Tibial nerve (tissue), 4 donors: ENCODE results near the gene KLHL22. TPM values are rescaled to one million over a fixed set of nuclear protein-coding genes. Genes with fewer than 3 reads are reported as not detected.

ENCODE experiments used
- DNase-seq, 2 donors: peaks; one replicate each; pipeline ENCODE4 v3.0.0-alpha.2; 2019; ENCODE audit warnings: low spot score in 2 of 2
- H3K27ac ChIP-seq, 4 donors: fragments of 200-600 bp; sonication (generic) in 3 of 4; one replicate each; pipeline ENCODE4 v1.5.1; 2017 to 2019; ENCODE audit warnings: mild to moderate bottlenecking in 1 of 4
- H3K27me3 ChIP-seq, 2 donors: fragments of 200-600 bp; sonication (generic) in 1 of 2; one replicate each; pipeline versions ENCODE4 v1.5.1 to v1.6.0; 2017 to 2019
- H3K36me3 ChIP-seq, 3 donors: fragments of 200-600 bp; sonication (generic); one replicate each; pipeline ENCODE4 v1.5.1; 2018 to 2019
- H3K4me1 ChIP-seq, 4 donors: fragments of 200-600 bp; sonication (generic) in 3 of 4; one replicate each; pipeline ENCODE4 v1.5.1; 2017 to 2019
- H3K4me3 ChIP-seq, 4 donors: fragments of 200-600 bp; sonication (generic) in 3 of 4; one replicate each; pipeline ENCODE4 v1.5.1; 2017 to 2019; ENCODE audit warnings: mild to moderate bottlenecking in 1 of 4, moderate library complexity in 1 of 4
- H3K9me3 ChIP-seq, 4 donors: fragments of 200-600 bp; sonication (generic) in 3 of 4; one replicate each; pipeline ENCODE4 v1.5.1; 2017 to 2019
- EP300 ChIP-seq, 2 donors: sonication (generic); formaldehyde crosslinking; IDR thresholded peaks; one replicate each; pipeline ENCODE4 v1.6.1; 2017; ENCODE audit warnings: antibody characterized with exemption in 2 of 2, mild to moderate bottlenecking in 1 of 2
- POLR2A ChIP-seq, 2 donors: fragments of 450-650 bp; IDR thresholded peaks; one replicate each; pipeline ENCODE4 v1.6.1; 2017; ENCODE audit warnings: antibody characterized with exemption in 2 of 2, mild to moderate bottlenecking in 2 of 2, moderate library complexity in 2 of 2
- WGBS, 2 donors: methylation state at CpG; one replicate each; pipeline ENCODE4 v1.1.5; 2018; 5-methylcytosine and 5-hydroxymethylcytosine counted together
- total RNA-seq, 4 donors: library from RNA; depleted of rRNA; stranded (reverse); fragments of >200 nt; gene quantifications; one replicate each; pipeline ENCODE4 v1.1.0, GENCODE V29; 2016
- TF ChIP-seq, protein P1 (sequence below), 5 experiments: fragments of 200-600 bp in 3 of 5; fragments of 450-650 bp in 2 of 5; sonication (generic) in 3 of 5; IDR thresholded peaks; one replicate each; pipeline ENCODE4 v1.5.1; 2016 to 2019; ENCODE audit warnings: antibody characterized with exemption in 5 of 5, mild to moderate bottlenecking in 3 of 5, moderate library complexity in 2 of 5

Gene KLHL22
- total RNA-seq, 4 donors from 2014 or later = 31.6 to 50.4 (median 41.4) TPM

DNA sequence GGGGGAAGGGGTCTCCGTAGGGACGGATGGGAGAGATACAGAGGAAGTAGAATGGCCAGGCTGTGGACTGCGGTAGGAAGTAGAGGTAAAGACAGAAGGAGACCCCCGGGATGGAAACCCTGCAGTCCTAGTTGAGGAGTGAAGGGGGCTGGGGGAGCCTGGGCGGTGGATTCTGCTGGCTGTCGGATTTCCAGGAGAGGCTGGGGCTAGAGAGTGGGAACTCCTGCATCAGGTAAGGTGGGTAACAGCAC, 57.2 kb downstream of the KLHL22 start:
- Histone ChIP-seq H3K4me1 (peaks cover 0 to 85% (median 24%) of the 10 kb centered on the region in 4 donors), H3K4me3 (peak overlapping the region; percentile 48 to 86 (median 64)), H3K27ac (peak overlapping the region; percentile 74 to 98 (median 86)), H3K27me3 (no peaks in the 10 kb centered on the region), H3K36me3 (peaks cover 0 to 20% (median 0%) of the 10 kb centered on the region in 3 donors), H3K9me3 (no peaks in the 10 kb centered on the region)
- no peak for DNase-seq
- WGBS, 2 donors = 15 to 27% methylated on average over 6 of the region's 6 CpGs
- no peak for TF ChIP-seq POLR2A (IDR thresholded peaks at IDR 0.05)
- TF ChIP-seq, protein P1, sequence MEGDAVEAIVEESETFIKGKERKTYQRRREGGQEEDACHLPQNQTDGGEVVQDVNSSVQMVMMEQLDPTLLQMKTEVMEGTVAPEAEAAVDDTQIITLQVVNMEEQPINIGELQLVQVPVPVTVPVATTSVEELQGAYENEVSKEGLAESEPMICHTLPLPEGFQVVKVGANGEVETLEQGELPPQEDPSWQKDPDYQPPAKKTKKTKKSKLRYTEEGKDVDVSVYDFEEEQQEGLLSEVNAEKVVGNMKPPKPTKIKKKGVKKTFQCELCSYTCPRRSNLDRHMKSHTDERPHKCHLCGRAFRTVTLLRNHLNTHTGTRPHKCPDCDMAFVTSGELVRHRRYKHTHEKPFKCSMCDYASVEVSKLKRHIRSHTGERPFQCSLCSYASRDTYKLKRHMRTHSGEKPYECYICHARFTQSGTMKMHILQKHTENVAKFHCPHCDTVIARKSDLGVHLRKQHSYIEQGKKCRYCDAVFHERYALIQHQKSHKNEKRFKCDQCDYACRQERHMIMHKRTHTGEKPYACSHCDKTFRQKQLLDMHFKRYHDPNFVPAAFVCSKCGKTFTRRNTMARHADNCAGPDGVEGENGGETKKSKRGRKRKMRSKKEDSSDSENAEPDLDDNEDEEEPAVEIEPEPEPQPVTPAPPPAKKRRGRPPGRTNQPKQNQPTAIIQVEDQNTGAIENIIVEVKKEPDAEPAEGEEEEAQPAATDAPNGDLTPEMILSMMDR (IDR thresholded peaks at IDR 0.05) = no peak
- TF ChIP-seq EP300 (IDR thresholded peaks at IDR 0.05) = no peak

DNA sequence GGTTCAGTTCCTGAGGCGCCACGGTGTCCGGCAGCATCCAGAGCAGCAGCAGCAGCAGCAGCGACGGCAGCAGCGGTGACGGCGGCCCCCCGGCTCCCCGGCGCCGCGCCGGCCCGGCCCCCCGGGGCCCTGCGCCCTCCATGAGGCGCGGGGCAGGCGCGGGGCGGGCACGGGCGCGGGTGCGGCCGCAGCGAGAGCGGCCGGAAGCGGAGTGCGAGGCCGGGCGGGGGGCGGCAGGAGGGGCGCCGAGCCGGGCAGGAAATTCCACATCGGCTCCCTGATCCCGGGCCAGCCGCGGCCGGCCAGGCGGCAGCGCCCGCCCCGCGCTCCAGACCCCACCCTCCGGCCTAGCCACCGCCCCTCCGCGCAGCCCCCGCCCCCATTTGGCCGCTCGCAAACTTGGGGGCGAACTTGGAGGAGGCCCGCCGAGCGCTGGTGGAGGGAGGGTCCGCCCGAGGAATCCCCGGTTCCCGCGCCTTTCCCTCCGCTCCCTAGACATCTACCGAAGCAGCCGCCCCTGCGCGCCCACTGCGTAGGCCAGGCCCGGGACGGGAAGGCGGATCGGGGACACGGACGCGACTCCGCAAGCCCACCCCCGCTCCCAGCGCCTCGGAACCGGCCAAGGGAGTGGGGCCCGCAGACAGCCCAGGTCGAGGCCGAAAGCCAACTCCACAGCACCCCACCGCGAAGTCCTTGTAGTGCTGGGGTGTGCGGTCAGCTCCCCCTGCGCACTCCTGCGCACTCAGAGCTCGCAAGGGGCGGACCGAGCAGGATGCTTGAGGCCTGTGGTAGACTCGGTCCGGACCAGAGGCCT, 57.8 kb downstream of the KLHL22 start, which contains the start of gene SCARF2:
Gene SCARF2 (minus strand): TSS at position 213 of the 814 bp plus-strand sequence. CDS start 71 bp downstream, at position 142.
- WGBS, 2 donors = 3 to 6% methylated on average over 27 to 74 of the region's 95 CpGs
- Histone ChIP-seq H3K27ac (peak within 1 kb of the TSS; percentile 77 to 98 (median 86)), H3K9me3 (no peaks in the 10 kb centered on the region), H3K4me3 (peak within 1 kb of the TSS; percentile 48 to 87 (median 71)), H3K4me1 (peaks cover 0 to 87% (median 24%) of the 10 kb centered on the region in 4 donors), H3K27me3 (no peaks in the 10 kb centered on the region), H3K36me3 (peaks cover 0 to 15% (median 0%) of the 10 kb centered on the region in 3 donors)
- TF ChIP-seq POLR2A (IDR thresholded peaks at IDR 0.05) = peak in 1 of 2 donors; percentile 16
- TF ChIP-seq, protein P1 (IDR thresholded peaks at IDR 0.05) = no peak
- peak in 1 of 2 donors; percentile 40 for TF ChIP-seq EP300 (IDR thresholded peaks at IDR 0.05)
- no peak for DNase-seq

DNA sequence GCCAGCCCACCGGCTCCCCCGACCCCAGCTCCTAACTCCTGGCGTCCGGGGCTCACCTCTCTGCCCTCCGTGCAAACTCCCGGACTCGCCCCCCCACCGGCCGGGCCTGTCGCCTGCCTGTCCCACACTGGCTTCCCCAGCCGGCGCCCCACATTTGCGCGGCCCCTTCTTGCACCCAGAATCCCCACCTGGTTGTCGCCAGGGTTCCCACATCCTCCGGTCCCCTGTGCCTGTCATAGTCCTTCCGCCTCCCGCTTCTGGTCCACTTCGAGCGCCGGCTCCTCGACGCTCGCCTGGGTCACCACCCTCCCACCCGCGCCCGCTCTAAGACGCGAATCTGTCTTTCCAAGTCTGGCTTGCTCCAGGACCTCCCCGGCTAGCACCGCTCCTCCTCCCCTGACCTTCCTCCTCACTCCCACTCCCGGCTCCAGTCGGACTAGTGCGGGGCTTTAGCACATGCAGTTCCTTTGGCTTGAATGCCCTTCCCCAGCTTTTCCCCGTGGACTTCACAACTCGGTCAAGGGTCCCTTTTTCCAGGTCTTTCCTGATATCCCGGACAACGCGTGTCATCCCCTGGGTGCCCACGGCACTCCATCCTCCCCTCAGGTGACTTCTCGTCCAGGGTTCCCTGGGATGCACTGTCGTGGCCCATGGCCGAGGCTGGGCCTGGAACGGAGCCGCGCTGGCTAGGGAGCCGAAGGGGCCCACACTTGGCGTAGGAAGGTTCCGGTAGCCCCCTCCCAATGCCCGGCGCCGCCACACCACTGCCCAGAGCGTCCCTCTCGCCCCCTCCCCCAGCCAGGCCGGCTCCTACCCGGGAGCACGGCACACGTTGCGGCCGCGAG, 58.6 kb downstream of the KLHL22 start:
- H3K27me3 ChIP-seq = no peaks in the 10 kb centered on the region
- TF ChIP-seq, protein P1 (IDR thresholded peaks at IDR 0.05) = no peak
- no peak for TF ChIP-seq EP300 (IDR thresholded peaks at IDR 0.05)
- no peak for TF ChIP-seq POLR2A (IDR thresholded peaks at IDR 0.05)
- peak overlapping the region; percentile 48 to 87 (median 71) for H3K4me3 ChIP-seq
- peaks cover 0 to 7% (median 0%) of the 10 kb centered on the region in 3 donors for H3K36me3 ChIP-seq
- no peaks in the 10 kb centered on the region for H3K9me3 ChIP-seq
- peak overlapping the region; percentile 23 to 94 (median 82) for H3K27ac ChIP-seq
- DNase-seq = no peak
- peaks cover 0 to 85% (median 22%) of the 10 kb centered on the region in 4 donors for H3K4me1 ChIP-seq
- 1 to 2% methylated on average over 40 to 61 of the region's 61 CpGs for WGBS, 2 donors

DNA sequence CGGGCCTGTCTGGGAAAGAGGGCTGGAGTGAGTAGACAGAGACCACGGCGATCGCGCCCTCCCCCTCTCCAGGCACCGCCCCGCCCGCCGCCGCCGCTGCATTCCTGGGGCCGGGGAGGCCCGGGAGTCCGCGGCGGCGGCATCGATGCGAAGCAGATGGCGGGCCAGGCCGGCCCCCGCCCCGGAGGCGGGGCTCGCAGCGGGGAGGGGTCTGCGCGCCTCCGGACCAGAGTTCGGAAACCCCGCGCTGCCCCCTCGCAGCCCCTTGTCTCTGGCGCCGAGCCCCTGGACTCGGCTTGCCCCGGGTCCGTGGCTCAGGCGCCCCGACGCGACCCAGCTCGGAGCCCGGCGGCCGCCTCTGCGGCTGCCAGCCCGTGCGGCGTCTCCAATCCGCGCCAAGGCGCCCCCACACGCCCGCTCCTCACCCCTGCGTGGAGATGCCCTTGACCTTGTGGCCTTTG, 59.3 kb downstream of the KLHL22 start:
- Histone ChIP-seq H3K36me3 (peaks cover 0 to under 1% (median 0%) of the 10 kb centered on the region in 3 donors), H3K4me3 (peak overlapping the region; percentile 48 to 87 (median 71)), H3K9me3 (no peaks in the 10 kb centered on the region), H3K27ac (peak overlapping the region in 3 of 4 donors; percentile 77 to 94 (median 88)), H3K27me3 (no peaks in the 10 kb centered on the region), H3K4me1 (peaks cover 0 to 85% (median 20%) of the 10 kb centered on the region in 4 donors)
- 0 to 1% methylated on average over 11 to 19 of the region's 56 CpGs for WGBS, 2 donors
- no peak for TF ChIP-seq POLR2A (IDR thresholded peaks at IDR 0.05)
- no peak for TF ChIP-seq EP300 (IDR thresholded peaks at IDR 0.05)
- TF ChIP-seq, protein P1 (IDR thresholded peaks at IDR 0.05) = no peak
- no peak for DNase-seq
